ENCODE results near the gene HMG20A. TPM values are rescaled to one million over a fixed set of nuclear protein-coding genes. Genes with fewer than 3 reads are reported as not detected.
"Not testable (repeated sequence)": the region's sequence is repeated elsewhere in the genome, so short reads cannot be mapped to it uniquely, and the experiment has no call there.

HMG20A gene
- total RNA-seq, 1 experiment from 2014 or later, result 9.8 TPM

DNA sequence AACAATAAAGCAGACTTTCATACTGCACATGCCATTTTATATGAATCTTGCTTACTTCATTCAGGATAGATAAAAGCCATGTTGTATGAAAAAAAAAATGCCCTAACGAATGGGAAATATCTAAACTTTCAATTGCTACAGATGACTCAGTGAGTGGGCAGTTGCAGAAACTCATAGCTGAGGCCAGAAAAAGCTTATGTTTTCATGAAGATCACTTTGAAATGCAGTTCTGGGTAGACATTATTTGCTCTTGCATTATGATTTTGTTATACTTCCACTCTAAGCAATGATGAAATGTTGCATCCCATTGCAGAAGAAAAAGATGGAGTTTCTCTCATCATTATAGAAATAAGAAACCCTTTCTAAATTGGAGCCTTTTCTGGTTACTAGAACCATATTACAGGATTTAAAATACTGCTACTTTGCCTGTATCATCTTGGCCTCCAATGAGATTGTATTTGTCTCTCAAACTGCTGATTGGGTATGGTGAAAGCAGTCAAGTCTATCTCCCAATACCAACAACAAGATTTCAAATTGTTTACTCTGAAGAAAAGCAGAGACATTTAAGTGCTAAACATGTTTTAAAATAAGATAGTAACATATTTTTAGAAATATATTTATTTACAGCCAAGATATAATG, 17.8 kb upstream of the HMG20A start:
- no peak for DNase-seq (ENCODE audit: low spot score)
- in situ Hi-C loops (cut with HindIII; ENCODE audit: low sequenced_read_pairs), result no loop called here

DNA sequence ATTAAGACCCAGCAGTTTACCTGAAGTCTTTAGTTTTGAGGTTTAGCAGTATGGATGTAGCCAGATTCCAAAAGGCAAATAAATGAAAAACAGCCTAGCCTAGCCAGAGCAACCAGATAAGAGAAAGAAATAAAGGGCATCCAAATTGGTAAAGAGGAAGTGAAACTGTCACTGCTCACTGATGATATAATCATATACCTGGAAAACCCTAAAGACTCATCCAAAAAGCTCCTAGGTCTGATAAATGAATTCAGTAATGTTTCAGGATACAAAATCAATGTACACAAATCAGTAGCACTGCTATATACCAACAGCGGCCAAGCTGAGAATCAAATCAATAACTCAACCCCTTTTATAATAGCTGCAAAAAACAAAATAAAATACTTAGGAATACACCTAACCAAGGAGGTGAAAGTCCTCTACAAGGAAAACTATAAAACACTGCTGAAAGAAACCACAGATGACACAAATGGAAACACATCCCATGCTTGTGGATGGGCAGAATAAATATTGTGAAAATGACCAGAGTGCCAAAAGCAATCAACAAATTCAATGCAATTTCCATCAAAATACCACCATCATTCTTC, 14.4 kb upstream of the HMG20A start:
- DNase-seq (ENCODE audit: low spot score); in situ Hi-C loops (cut with HindIII; ENCODE audit: low sequenced_read_pairs): not testable (repeated sequence)

DNA sequence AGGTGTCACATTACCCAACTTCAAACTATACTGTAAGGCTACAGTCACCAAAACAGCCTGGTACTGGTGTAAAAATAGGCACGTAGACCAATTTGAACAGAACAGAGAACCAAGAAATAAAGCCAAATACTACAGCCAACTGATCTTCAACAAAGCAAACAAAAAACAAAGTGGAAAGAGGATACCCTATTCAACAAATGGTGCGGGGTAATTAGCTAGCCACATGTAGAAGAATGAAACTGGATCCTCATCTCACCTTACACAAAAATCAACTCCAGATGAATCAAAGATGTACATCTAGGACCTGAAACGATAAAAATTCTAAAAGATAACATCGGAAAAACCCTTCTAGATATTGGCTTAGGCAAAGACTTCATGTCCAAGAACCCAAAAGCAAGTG, 13.8 kb upstream of the HMG20A start:
- no peak for DNase-seq (ENCODE audit: low spot score)
- in situ Hi-C loops (cut with HindIII; ENCODE audit: low sequenced_read_pairs), result no loop called here

DNA sequence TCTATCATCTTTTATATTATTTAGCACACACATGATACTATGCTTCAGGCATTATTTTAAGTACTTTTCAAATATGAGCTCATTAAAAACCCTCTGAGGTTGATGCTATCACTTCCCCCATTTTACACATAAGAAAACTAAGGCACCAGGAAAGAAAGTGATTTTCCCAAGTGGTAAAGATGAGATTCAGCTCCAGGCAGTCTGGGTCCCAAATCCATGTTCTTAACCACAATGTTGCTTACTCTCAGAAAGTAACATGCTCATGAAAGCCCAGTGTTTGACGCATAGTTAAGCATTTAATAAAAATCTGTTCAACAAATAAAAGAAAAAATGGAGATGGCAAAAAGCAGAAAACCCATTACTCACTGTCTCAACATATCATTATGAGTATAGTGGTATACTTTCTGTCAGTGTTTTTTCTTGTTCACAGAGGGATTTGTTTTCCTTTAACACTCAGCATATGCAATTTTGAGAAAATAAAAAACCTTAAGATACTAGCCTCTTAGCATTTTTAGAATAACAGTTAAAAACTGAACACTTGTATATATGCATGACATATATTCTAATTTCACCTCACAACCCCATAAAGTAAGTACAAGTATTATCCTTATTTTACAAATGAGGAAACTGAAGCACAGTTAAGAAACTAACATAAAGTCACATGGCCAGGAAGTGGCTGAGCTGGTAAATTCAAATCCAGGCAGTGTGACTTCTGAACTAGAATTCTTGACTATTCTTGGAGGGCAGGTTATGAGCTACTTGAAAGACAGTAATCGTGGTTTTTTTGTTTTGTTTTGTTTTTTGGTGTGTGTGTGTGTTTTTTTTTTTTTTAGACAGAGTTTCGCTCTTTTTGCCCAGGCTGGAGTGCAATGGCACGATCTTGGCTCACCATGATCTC, 11.2 kb upstream of the HMG20A start:
- no peak for DNase-seq (ENCODE audit: low spot score)
- in situ Hi-C loops (cut with HindIII; ENCODE audit: low sequenced_read_pairs), result no loop called here

DNA sequence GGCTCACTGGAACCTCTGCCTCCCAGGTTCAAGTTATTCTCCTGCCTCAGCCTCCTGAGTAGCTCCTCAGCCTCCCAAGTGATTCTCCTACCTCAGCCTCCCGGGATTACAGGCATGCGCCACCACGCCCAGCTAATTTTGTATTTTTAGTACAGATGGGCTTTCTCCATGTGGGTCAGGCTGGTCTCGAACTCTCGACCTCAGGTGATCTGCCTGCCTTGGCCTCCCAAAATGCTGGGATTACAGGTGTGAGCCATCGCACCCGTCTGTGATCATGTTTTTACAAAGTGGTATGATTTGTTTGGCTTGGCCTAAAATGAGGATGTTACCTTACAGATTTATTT, 10.6 kb upstream of the HMG20A start:
- in situ Hi-C loops (cut with HindIII; ENCODE audit: low sequenced_read_pairs); DNase-seq (ENCODE audit: low spot score): not testable (repeated sequence)

DNA sequence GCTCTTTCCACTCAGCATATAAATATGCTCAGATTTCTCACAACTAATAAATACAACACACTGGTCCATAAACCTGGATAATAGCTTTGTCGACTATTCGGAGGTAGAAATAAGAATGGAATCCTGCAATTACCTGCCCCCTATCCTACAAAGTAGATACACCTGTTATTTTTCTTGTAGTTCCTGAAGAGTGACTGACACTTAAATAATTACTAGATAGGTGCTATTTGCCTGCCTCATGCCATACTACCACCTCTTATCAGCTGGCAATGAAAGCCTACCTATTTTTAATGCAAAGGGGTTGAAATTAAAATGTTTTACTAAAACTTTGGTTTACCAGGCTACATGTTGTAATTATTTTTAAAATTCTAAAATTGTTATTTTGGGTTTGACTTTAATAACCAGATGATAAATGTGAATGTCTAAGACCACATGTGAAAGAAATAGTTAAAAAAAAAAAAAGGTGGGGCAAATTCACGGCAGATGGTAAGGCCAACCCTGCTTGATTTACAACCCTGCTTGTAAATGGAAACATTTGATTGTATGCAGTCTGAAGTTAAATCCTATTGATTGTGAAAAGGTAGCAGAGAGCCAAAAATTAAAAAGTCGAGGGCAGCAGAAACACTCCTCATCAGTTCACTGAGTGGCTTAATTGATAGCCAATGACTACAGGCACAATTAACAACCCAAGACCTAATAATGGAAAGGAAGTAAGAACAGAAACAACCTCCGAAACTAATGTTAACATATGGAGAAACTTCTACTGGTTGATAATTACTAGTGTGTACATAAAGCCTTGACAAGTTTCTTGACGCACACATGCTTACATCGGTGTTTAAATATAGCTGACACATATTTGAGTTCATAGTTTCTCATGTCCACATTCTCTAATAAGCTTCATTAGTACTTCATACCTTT, 9.7 kb upstream of the HMG20A start:
- in situ Hi-C loops (cut with HindIII; ENCODE audit: low sequenced_read_pairs), result no loop called here
- DNase-seq (ENCODE audit: low spot score), result no peak

DNA sequence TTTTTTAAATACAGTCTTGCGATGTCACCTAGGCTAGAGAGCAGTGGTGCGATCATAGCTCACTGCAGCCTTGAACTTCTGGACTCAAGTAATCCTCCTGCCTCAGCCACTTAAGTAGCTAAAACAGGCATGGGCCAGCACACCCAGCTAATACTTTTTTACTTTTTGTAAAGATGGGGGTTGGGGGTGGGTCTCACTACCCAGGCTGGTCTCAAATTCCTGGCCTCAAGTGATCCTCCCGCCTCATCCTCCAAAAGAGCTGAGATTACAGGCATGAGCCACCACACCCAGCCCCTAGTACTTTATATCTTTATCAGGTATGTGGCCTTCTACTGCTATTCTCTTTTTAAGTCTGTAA, 9.1 kb upstream of the HMG20A start:
- in situ Hi-C loops (cut with HindIII; ENCODE audit: low sequenced_read_pairs), result no loop called here
- DNase-seq (ENCODE audit: low spot score), result no peak

DNA sequence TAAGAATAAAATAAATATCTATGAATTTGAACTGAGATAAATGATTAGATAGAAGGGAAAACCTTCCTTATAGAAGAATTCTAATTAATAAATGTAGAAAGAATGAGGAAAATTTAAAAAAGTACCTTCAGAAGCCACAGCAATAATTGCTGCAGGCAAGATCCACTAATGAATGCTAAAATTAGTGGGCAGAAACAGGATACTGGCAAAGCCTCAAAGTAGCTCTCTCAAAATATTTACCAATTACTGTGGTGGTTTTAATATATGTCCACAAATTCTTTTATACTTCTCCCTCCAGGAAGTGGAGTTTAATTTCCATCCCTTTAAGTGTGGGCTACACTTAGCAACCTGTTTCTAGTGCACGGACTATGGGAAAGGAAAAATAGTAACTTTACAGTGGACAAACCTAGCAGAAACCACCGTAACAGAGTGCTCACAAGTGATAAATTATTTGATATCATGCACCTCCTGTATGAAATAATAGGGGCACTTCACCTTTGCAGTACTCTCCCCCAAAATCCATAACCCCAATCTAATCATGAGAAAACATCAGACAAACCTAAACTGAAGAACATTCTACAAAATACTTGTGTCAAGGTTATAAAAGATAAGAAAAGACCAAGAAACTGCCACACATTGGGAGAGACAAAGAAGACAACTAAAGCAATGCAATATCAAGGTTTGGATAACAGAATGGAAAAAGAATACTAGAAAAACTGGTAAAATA, 7.6 kb upstream of the HMG20A start:
- no peak for DNase-seq (ENCODE audit: low spot score)
- in situ Hi-C loops (cut with HindIII; ENCODE audit: low sequenced_read_pairs), result no loop called here

DNA sequence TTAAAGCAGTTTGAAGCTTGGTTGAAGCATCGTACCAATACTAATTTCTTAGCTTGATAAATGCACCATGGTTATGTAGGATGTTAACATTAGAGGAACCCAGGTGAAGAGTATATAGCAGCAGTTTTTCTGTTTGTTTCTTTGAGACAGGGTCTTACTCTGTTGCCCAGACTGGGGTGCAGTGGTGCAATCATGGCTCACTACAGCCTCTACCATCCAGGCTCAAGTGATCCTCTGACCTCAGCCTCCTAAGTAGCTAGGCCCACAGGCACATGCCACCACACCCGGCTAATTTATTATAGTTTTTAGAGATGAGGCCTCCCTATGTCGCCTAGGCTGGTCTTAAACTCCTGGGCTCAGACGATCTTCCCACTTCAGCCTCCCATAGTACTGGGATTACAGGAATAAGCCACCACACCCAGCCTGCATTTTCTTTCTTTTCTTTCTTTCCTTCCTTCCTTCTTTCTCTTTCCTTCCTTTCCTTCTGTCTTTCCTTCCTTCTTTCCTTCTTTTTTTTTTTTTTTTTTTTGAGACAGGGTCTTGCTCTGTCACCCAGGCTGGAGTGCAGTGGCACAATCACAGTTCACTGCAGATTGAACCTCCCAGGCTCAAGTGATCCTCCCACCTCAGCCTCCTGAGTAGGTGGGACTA, 6.9 kb upstream of the HMG20A start:
- DNase-seq (ENCODE audit: low spot score), result no peak
- in situ Hi-C loops (cut with HindIII; ENCODE audit: low sequenced_read_pairs), result no loop called here

DNA sequence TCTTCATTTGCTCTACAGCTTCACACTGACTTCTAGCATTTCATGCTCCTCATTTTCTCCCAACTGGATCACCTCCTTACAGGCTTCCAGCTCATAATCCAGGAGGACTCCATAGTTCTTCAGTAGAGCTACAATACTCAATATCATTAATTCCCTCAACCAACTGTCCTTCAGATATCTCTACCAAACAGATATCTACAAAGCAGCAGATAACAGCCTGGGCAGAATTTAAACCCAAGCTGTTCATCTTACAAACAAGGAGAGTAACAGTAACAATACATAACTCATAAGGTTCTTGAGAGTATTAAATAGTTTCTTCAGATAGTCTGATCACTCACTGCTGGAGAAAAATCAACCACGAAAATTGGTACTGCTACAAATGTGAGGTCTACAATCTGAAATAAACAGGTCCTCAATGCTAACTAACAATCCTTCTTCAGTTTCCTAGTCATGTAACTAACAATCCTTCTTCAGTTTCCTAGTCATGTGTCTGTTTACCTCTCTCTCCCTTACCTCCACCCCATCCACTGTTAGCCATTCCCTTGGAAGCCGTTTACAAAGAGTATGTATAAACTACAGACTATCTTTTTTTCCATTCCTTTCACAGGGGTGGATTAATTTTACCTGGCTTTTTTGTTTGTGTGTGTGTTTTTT, 5.8 kb upstream of the HMG20A start:
- no peak for DNase-seq (ENCODE audit: low spot score)
- in situ Hi-C loops (cut with HindIII; ENCODE audit: low sequenced_read_pairs), result no loop called here

DNA sequence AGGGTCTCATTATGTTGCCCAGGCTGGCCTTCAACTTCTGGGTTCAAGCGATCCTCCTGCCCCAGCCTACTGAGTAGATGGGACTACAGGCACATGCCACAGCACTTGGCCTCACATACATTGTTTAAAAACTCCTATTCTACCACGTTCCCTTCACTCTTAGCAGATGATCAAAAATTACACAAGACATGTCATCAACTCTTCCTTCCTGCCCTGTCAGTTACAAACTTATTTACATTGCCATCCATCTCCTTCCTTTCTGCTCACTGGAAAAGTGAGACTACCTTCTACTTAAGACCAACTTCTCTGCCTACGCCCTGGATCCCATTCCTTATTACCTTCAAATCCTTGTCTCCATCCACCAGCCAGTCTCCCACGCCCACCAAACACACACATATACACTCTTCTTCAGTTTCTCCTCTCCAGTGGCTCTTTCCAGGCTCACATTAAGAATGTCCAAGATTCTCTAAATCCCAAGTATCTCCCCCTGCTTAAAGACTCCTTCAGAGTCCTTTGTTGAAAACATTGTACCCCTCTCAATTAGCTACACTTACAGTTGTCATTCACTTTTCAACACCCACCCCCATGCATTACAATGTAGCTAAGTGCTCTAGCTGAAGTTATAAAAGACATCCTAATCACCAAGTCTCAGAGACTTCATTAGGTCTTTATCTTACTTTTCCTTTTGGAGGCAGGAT, 5.1 kb upstream of the HMG20A start:
- DNase-seq (ENCODE audit: low spot score), result no peak
- in situ Hi-C loops (cut with HindIII; ENCODE audit: low sequenced_read_pairs), result no loop called here

DNA sequence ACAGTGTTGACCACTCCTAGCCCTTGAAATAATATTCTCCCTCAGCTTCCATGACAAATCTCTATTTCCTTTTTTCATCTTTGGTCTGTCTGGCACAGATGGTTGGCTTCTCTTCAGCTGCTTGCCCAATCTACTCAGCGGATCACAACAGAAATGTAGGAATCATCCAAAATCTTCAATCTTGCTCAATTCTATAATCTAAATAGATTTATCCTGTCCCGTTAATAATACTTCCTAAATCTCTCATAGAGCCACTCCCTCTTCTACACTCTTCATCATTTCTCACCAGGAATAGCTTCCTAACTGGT, 4.6 kb upstream of the HMG20A start:
- in situ Hi-C loops (cut with HindIII; ENCODE audit: low sequenced_read_pairs), result no loop called here
- peak; percentile 16 for DNase-seq (ENCODE audit: low spot score)

DNA sequence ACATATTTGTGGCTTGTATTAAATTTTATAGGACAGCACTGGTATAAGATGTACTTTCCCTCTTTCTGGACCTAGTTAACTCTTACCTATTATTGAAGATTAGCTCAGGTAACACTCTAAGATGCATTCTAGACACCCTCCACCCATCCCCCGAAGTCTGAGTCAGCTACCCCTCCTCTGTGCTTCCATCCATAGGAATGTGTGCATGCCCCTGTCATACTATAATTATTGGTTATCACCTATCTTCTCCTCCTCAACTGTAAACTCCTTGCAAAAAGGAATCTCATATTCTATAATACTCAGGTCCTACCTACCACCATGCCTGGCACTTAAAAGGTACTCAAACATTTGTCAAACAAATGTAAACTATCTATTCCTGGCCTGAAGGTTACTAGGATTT, 3.7 kb upstream of the HMG20A start:
- in situ Hi-C loops (cut with HindIII; ENCODE audit: low sequenced_read_pairs), result no loop called here
- no peak for DNase-seq (ENCODE audit: low spot score)

DNA sequence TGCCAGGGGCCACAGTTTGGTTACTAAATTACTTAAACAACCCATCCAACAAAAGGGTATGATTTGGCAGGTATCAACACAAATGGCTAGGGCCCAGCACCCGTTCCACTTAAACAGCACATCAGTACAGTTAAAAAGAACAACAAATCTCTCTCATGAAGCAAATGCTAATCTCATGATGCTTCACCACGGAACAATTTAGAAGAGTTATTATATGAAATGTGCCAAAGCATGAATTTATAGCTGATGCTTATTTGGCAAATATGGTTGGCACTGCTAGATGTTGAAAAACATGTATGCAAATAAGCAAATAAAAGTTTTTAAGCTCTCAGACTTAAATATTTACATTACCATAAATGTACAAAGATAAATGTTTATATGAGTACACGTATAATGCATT, 3.1 kb upstream of the HMG20A start:
- no peak for DNase-seq (ENCODE audit: low spot score)
- in situ Hi-C loops (cut with HindIII; ENCODE audit: low sequenced_read_pairs), result no loop called here

DNA sequence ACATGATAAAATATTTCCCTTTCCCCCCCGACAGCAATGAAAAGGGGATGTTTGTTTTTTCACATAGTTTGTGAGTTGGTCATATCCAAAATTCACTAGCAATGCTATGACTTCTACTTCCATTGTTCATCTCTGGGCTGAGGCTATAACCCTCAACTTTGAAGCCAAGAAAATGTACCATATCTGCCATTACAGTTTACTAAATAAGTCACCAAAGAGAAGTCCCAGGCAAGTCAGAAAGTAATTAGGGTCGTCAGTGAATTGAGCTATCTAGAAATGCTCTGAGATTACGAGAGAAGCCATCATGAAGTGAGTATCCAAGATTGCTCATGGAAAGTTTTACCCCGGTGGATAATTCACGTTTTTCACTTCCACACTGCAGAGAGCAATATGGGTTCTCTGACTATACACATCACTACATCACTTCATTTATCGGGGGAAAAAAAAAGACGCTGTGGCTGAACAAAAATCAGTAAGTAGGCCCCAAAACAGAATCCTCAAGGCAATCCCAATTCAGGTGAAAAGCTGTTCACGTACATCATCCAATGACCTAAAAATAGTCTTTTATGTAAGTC, 2.2 kb upstream of the HMG20A start:
- in situ Hi-C loops (cut with HindIII; ENCODE audit: low sequenced_read_pairs), result no loop called here
- peak; percentile 37 for DNase-seq (ENCODE audit: low spot score)

DNA sequence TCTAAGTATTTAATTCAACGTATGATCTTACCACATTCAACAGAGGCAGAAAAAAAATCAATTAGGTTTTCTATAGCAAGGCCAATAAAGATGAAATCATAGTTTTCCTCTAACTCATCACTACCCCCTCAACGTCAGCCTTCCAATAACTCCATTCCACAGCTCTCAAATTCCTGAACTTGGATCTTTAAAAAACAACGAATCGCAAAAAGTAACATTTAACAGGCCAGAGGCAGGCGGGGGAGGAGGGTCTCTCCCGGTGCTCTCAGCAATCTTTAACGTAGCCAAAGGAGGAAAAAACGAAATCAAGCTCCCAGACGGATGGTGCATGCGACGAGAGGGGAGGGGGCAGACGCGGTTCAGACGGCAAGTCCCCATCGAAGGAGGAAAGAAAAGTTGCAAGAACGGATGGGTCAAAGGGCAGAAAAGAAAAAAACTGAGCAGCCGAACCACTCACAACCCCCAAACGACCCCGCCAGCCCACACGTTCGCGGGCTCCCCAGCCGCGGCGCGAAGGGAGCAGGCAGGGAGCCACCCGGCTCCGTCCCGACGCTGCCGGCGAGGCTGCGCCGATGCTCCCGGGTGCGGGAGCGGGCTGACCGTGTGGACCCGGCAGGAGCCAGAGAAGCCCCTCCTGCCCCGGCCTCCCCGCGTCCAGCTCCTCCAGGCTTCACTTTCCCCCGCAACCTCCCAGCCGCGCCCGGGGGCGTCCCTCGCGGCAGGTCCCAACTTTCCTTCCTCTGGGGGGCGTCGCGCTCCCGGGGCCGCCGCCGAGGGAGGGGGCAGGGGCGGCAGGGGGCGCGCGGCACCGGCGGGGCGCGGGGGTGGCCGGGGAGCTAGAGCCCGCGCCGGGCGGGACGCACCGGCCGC, 1.5 kb upstream of the HMG20A start:
- no peak for DNase-seq (ENCODE audit: low spot score)

More for the DNA sequence above, 1.5 kb upstream of the HMG20A start:
- in situ Hi-C loops (cut with HindIII; ENCODE audit: low sequenced_read_pairs), result no loop called here
